Breast epithelium (tissue), 4 donors: ENCODE results near the gene FLT4. TPM values are rescaled to one million over a fixed set of nuclear protein-coding genes. Genes with fewer than 3 reads are reported as not detected.
A peak's percentile ranks its signal among the peaks of the same experiment; 100 is the strongest.

ENCODE experiments used
- DNase-seq, 2 donors: peaks; one replicate each; pipeline ENCODE4 v3.0.0-alpha.2; 2019; ENCODE audit warnings: low spot score in 2 of 2
- H3K27ac ChIP-seq, 2 donors: fragments of 200-600 bp; sonication (generic) in 1 of 2; one replicate each; pipeline ENCODE4 v1.5.1; 2016 to 2019; ENCODE audit warnings: mild to moderate bottlenecking in 1 of 2
- H3K27me3 ChIP-seq, 2 donors: fragments of 200-600 bp; sonication (generic) in 1 of 2; one replicate each; pipeline versions ENCODE4 v1.5.1 to v1.6.0; 2017 to 2019; ENCODE audit warnings: control low read depth in 1 of 2, mild to moderate bottlenecking in 1 of 2
- H3K36me3 ChIP-seq: fragments of 200-600 bp; one replicate; pipeline ENCODE4 v1.5.1; 2019
- H3K4me1 ChIP-seq, 2 donors: fragments of 200-600 bp; sonication (generic); one replicate each; pipeline ENCODE4 v1.5.1; 2016 to 2019; ENCODE audit warnings: control low read depth in 1 of 2
- H3K4me3 ChIP-seq, 3 donors: fragments of 200-600 bp; sonication (generic); 1 replicate in 2 of 3; 2 replicates in 1 of 3; pipeline ENCODE4 v1.5.1; 2016 to 2019; ENCODE audit warnings: mild to moderate bottlenecking in 3 of 3, moderate library complexity in 2 of 3
- H3K9me3 ChIP-seq, 2 donors: fragments of 200-600 bp; sonication (generic) in 1 of 2; one replicate each; pipeline ENCODE4 v1.5.1; 2016 to 2019; ENCODE audit warnings: control low read depth in 1 of 2
- POLR2A ChIP-seq: fragments of 450-650 bp; IDR thresholded peaks from one replicate; pipeline ENCODE4 v1.6.1; 2016; ENCODE audit warnings: antibody characterized with exemption, mild to moderate bottlenecking, moderate library complexity
- POLR2AphosphoS5 ChIP-seq, 3 donors: sonication (generic); formaldehyde crosslinking; IDR thresholded peaks; one replicate each; pipeline ENCODE4 v1.6.1; 2017; ENCODE audit warnings: antibody characterized with exemption in 3 of 3
- intact Hi-C: fragments of 100-400 bp; cut with DNase I; formaldehyde crosslinking; loops from one replicate; pipeline ENCODE4 v1.15.1; 2023; ENCODE audit warnings: low total_unique reads
- total RNA-seq, 3 donors: library from RNA; depleted of rRNA; stranded (reverse); fragments of >200 nt; gene quantifications; one replicate each; pipeline ENCODE4 v1.1.0, GENCODE V29; 2016
- TF ChIP-seq, protein P1 (sequence below), 3 donors: fragments of 450-650 bp; IDR thresholded peaks; one replicate each; pipeline ENCODE4 v1.5.1; 2016 to 2017; ENCODE audit warnings: antibody characterized with exemption in 3 of 3, mild to moderate bottlenecking in 3 of 3, moderate library complexity in 3 of 3

Gene FLT4
- total RNA-seq, 3 donors from 2014 or later = 4.3 to 35.7 (median 7.9) TPM

DNA sequence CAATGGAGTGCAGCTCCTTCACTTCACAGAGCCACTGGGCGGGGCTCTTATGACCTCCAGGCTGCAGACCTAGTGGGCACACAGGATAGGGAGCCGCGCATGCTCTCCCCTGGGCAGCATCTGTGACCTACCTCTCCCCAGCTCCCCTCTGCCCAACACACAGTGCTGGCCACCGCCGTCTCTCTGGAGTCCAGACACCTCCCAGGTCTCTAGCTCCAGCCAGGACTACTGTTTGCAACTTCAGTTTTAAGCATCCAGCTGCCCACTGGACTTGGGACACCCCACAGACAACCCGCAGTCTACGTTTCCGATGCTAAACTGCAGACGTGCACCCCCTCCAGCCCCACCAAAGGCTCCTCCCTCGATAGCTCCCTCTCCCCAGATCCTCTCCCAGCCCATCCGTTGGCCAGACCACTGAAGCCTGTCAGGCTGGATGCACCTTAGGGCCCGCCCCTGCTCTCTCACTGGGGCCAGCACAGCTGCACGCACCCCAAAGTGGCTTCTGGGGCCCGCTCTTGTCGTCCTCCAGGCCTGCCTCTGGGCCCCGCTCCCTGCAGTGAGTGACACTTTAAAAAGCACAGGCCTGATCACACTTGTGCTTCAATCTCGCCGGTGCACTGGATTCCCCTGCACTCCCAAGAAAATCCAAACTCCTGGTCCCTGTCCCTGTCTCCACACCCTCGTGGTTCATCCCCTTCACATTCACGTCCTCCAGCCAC is 11.3 kb downstream of the FLT4 start:
- DNase-seq = peak in 1 of 2 donors; percentile 28
- H3K36me3 ChIP-seq = no peaks in the 10 kb centered on the region
- no peaks in the 10 kb centered on the region for H3K27me3 ChIP-seq
- H3K27ac ChIP-seq = no peak overlapping the region
- no peak overlapping the region for H3K4me3 ChIP-seq
- intact Hi-C loops = no loop called here
- TF ChIP-seq POLR2AphosphoS5 (IDR thresholded peaks at IDR 0.05) (no peak), POLR2A (no peak)
- TF ChIP-seq, protein P1, sequence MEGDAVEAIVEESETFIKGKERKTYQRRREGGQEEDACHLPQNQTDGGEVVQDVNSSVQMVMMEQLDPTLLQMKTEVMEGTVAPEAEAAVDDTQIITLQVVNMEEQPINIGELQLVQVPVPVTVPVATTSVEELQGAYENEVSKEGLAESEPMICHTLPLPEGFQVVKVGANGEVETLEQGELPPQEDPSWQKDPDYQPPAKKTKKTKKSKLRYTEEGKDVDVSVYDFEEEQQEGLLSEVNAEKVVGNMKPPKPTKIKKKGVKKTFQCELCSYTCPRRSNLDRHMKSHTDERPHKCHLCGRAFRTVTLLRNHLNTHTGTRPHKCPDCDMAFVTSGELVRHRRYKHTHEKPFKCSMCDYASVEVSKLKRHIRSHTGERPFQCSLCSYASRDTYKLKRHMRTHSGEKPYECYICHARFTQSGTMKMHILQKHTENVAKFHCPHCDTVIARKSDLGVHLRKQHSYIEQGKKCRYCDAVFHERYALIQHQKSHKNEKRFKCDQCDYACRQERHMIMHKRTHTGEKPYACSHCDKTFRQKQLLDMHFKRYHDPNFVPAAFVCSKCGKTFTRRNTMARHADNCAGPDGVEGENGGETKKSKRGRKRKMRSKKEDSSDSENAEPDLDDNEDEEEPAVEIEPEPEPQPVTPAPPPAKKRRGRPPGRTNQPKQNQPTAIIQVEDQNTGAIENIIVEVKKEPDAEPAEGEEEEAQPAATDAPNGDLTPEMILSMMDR (IDR thresholded peaks at IDR 0.05) = no peak
- H3K4me1 ChIP-seq = no peaks in the 10 kb centered on the region
- no peaks in the 10 kb centered on the region for H3K9me3 ChIP-seq

DNA sequence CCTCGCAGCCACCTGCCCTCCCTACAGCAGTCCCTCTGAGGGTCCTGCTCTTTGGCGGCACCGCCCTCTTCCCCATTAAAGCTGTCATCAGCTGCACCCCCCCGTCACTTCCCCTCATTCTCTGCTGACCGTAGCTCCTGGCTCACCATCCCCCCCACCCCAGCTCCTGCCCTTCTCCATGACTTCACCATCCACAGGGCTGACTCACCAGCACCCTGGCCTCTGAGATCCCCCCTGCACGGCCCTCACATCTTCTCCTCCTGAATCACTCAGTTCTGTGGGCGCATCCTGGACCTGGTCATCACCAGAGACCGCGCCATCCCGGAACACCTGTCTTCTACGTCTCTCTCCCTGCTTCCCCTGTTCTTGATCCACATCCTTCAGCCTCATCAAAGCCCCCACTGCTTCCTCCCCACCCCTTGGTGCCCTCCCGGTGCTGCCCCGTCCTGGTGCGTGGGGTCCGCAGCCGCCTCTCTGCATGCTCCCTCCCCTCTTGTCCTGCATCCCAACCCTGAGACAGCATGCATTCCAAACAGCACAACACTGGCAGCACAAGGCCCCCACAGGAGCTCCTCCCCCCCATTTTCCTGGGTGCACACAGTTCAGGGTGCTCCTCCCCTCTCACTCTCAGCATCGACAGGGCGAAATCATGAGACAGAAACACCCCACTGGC is 12.9 kb downstream of the FLT4 start:
- Histone ChIP-seq H3K27me3 (no peaks in the 10 kb centered on the region), H3K36me3 (no peaks in the 10 kb centered on the region), H3K4me1 (no peaks in the 10 kb centered on the region), H3K4me3 (no peak overlapping the region), H3K9me3 (no peaks in the 10 kb centered on the region), H3K27ac (no peak overlapping the region)
- peak in 1 of 2 donors; percentile 36 for DNase-seq
- intact Hi-C loops = no loop called here
- TF ChIP-seq, protein P1 (IDR thresholded peaks at IDR 0.05) = no peak
- TF ChIP-seq POLR2A (no peak), POLR2AphosphoS5 (IDR thresholded peaks at IDR 0.05) (no peak)

DNA sequence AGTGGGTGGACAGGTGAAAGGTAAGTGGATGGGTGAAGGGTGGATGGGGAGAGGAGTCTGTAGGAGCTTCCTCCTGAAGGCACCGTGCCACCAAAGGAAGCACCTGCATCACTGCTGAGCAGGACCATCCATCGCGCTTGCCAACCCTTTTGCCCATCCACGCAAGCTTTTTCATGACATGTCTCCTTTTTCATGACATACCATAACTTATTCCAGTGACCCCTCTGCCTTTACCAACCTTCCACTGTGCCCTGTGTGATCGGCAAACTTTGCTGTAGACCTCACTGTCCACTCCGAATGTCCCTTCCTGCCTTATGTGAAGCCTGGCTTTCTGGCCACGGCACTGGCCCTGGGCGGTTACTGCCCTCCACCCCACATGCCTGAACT is 13.4 kb downstream of the FLT4 start:
- TF ChIP-seq POLR2A = no peak
- no peak for TF ChIP-seq POLR2AphosphoS5 (IDR thresholded peaks at IDR 0.05)
- TF ChIP-seq, protein P1 (IDR thresholded peaks at IDR 0.05) = no peak
- Histone ChIP-seq H3K9me3 (no peaks in the 10 kb centered on the region), H3K27me3 (no peaks in the 10 kb centered on the region), H3K4me1 (no peaks in the 10 kb centered on the region), H3K36me3 (no peaks in the 10 kb centered on the region), H3K27ac (no peak overlapping the region), H3K4me3 (no peak overlapping the region)
- intact Hi-C loops = no loop called here
- DNase-seq = no peak

DNA sequence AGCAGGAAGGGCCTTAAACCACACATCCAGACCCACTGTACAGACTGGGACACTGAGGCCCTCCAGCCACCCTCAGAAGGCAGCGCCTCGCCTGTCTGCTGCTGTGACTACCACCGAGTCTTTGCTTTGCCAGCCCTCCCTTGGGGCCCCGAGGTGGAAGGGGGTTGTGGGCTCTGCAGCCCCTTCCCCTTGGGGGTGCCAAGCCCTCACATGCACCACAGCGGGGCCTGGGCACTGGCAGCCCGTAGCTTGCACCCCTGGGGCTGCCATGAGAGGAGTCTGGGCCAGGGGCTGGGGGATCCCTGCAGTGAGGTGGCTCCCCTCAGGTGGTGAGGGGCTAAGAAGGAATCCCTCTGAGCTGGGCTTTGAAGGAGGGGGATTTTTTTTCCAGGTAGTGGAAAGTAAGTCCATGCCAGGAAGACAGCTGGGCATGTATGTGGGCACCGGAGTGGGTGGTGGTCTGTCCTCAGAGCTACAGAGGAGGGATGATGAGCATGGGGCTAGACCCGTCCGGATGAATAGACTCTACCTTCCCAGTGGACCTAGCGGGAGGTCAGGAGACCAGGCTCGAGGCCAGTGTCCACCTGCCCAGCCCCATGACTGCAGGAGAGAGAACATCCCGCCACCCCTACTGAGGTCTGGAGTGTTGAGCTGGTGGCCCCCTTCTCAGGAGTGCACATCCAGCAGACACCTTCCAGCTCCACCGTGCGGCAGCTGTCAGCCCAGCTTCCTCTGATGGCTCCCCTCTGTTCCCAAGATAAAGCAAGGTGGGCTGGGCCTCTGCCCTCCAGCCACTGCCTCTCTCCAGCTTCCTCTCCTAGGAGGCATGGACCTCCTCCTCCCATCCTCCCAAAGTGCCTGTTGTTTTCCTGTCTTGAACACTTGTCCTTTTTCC is 15.9 kb downstream of the FLT4 start:
- no peak for DNase-seq

More for the DNA sequence above, 15.9 kb downstream of the FLT4 start:
- TF ChIP-seq POLR2AphosphoS5 (IDR thresholded peaks at IDR 0.05) (no peak), POLR2A (no peak)
- TF ChIP-seq, protein P1 (IDR thresholded peaks at IDR 0.05) = no peak
- H3K4me1 ChIP-seq = no peaks in the 10 kb centered on the region
- no peaks in the 10 kb centered on the region for H3K36me3 ChIP-seq
- H3K27ac ChIP-seq = no peak overlapping the region
- no peaks in the 10 kb centered on the region for H3K9me3 ChIP-seq
- H3K4me3 ChIP-seq = no peak overlapping the region
- intact Hi-C loops = no loop called here
- no peaks in the 10 kb centered on the region for H3K27me3 ChIP-seq
